Sigmoid colon (tissue), 4 donors: ENCODE measurements around the gene RIPOR1.

Experiments used
- POLR2A ChIP-seq, 2 donors: fragments of 450-650 bp; IDR thresholded peaks; one replicate each; pipeline ENCODE4 v1.6.1; 2016; ENCODE audit warnings: antibody characterized with exemption in 2 of 2, mild to moderate bottlenecking in 2 of 2, moderate library complexity in 2 of 2
- POLR2AphosphoS5 ChIP-seq, 4 donors: sonication (generic); formaldehyde crosslinking; IDR thresholded peaks; one replicate each; pipeline ENCODE4 v1.6.1; 2017; ENCODE audit warnings: antibody characterized with exemption in 4 of 4
- TF ChIP-seq, protein P1 (sequence below), 4 experiments: fragments of 450-650 bp in 3 of 4; fragments of 200-600 bp in 1 of 4; IDR thresholded peaks; one replicate each; pipeline ENCODE4 v1.5.1; 2016 to 2019; ENCODE audit warnings: antibody characterized with exemption in 4 of 4, mild to moderate bottlenecking in 3 of 4, moderate library complexity in 2 of 4

DNA sequence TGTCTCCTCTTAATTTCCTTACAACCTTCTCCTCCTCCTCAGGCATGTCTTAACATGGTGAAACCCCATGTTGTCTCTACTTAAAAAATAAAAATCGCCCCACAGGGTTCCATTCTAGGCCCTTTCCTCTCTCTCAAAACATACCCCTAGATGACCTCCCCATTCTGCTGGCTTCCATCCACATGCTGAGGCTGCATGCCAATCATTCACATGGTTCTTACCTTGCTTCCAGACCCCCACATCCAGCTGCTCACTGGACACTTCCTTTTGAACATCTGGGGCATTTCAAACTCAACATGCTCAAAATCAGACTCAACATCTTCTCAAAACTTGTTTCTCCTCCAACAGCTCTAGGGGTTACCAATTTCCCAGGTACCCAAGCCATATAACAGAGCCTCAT is 21.3 kb downstream of the RIPOR1 start:
- no peak for TF ChIP-seq POLR2AphosphoS5 (IDR thresholded peaks at IDR 0.05)
- TF ChIP-seq, protein P1, sequence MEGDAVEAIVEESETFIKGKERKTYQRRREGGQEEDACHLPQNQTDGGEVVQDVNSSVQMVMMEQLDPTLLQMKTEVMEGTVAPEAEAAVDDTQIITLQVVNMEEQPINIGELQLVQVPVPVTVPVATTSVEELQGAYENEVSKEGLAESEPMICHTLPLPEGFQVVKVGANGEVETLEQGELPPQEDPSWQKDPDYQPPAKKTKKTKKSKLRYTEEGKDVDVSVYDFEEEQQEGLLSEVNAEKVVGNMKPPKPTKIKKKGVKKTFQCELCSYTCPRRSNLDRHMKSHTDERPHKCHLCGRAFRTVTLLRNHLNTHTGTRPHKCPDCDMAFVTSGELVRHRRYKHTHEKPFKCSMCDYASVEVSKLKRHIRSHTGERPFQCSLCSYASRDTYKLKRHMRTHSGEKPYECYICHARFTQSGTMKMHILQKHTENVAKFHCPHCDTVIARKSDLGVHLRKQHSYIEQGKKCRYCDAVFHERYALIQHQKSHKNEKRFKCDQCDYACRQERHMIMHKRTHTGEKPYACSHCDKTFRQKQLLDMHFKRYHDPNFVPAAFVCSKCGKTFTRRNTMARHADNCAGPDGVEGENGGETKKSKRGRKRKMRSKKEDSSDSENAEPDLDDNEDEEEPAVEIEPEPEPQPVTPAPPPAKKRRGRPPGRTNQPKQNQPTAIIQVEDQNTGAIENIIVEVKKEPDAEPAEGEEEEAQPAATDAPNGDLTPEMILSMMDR (IDR thresholded peaks at IDR 0.05), result no peak
- no peak for TF ChIP-seq POLR2A (IDR thresholded peaks at IDR 0.05)
